HG03108 (cell line): ENCODE measurements around the gene TBCD.

ENCODE experiments used
- ATAC-seq: cut with Tn5 transposase; IDR thresholded peaks from one replicate; pipeline ENCODE4 v1.9.1; 2021; ENCODE audit warnings: moderate library complexity; ENCODE audit not compliant: unreplicated experiment

TBCD gene

DNA sequence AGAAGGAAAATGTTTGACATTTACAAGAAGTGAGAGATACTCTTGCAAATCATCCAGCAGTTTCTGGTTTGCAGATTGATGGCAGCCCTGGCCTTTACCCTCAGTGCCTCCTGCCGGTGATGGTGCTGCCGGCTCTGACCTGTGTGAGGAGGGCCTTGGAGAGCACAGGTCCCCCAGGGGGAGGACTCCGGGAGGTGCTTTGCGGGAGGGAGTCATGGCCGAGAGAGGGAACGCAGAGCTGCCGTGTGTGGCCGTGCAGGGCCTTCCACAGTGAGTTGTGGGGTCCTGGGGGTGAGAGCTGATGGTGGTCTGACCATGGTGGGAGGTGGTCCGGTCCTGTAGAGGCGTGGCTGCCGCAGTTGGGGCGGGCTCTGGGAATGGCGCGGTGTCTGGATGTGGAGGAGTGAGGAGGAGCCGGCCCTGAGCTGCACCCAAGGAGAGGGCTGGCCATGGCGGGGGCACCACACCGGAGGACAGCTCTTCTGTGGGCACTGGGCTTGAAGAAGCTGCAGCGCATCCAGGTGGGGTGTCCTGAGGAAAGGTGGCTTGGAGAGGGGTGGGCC lies 116.0 kb downstream of the TBCD start:
- ATAC-seq, result no peak

DNA sequence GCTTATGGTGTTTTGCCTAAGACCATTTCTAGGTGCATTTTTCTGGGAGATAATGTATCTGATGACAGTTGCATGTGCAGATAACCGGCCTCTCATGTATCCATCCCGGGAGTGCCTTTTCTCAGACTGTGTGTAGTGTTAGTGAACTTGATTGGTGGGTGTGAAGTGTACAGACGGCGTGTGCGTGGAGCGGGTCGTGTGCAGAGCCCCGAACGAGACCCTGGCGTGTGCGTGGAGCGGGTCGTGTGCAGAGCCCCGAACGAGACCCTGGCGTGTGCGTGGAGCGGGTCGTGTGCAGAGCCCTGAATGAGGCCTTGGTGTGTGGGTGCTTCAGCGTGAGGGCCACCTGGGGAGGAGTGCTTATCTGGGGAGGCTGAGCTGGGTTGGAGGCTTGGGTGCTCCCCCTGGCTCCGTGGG lies 116.9 kb downstream of the TBCD start:
- ATAC-seq, result no peak

DNA sequence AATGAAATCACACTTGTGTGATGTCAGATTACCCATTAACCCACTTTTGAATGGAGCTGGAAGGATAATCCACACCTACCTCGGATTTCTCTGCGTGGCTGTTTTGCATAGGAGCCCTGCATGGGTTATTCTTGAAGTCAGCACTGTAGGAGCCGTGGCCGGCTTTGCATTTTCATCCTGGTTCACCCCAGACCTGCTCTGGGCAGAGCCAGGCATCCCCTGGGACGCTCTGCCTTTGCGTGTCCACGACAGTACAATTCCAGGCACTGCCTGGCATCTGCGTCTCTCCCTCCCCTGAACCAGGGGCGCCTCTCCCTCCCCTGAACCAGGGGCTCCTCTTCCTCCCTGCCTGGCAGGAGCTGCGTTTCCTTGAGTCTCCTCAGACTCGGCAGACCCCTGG lies 117.7 kb downstream of the TBCD start:
- ATAC-seq, result no peak

DNA sequence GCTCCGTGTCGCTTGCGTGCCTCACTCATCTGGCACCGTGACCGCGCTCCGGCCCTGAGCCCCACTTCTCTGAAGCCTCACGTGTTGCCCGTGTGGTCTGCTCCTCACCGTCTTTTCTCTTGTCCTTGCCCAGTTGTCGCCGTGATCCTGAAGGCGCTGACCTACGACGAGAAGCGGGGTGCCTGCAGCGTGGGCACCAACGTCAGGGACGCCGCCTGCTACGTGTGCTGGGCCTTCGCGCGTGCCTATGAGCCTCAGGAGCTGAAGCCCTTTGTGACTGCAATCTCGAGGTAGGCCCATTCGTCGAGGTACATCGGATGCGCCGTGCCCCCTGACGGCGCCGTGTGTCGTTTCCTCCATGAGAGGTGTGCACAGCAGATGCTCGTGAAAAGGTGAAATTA lies 118.2 kb downstream of the TBCD start:
- no peak for ATAC-seq

DNA sequence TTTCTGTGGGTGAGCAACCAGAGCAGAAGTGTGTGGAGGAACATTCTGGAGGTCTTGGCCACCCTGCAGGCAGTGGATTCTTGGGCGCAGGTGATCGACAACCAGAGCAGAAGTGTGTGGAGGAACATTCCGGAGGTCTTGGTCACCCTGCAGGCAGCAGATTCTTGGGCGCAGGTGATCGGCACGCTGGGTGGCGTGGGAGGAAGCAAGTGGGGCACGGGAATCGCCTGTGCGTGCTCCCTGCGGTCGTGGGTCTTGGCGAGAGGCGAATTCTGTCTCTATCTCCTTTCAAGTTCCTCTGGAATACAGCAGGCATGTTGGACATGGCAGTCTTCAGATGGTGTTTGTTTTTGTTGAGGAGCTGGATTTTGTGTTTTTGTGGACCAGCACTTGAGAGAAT lies 118.7 kb downstream of the TBCD start:
- ATAC-seq, result no peak

DNA sequence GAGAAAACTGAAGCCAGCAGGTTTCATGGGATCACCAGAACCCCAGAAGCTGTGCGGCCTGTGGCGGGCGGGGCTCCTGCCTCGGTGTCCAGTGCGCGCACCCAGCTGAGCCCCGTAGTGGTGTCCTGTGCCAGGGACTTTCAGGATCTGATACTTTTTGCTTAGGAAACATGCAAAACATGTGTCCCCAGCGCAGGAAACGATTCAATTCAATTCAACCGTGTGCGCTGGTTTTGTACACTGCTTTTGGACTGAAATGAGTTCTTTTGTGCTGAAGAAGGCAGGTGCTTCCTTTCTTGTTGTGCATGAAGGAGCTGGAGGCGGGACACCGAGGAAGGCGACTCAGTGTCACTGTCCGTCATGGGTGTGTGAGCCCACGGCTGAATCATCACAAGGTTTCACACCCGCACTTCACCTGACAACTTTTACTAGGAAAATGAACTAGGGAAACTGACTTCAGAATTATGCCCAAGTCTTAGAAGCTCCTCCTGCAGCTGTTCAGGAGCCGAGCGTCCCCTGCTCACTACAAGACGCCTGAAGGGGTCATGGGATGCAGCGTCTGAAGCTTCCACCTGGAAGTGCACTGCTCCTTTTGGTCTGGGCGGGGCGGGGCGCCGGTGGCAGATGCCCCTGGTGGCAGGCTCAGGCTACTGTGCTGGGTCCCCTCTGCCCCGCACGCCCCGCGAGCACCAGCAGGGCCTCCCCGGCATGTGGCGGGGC lies 119.4 kb downstream of the TBCD start:
- ATAC-seq, result peak; percentile 84

DNA sequence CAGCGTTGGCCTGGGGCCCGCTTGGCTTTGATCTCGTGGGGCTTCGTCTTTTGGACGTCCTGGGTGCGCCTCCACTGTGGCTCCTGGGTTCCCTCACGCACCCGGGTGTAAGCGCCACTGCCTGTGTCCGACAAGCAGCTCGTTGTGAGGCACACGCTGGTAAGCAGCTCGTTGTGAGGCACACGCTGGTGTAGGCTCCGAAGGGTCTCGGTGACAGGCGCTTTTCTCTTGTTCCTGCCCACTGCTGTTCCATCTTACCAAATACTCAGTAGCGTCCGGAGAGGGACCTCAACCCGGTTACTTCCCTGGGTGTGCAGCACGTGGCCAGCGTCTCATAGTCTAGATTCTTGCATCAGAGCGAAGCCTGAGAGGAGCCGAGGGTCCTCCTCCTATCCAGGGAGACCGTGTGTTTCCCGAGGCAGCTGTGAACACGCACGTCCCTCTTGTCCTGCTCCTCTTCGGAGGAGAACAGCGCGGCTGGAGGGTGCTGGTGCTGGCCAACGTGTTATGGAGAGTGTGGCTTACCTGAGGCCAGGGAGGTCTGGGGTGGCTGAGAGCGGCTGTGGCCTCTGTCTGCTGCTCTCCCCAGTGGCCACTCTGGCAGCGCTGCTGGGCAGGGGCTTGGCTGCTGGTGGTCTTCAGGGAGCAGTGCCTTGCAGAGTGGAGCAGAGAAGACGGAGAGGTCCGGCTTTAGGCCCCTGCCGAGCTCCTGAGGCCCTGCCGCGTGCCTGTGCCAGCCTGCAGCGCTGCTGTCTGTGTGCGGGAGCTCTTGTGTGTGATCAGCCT lies 120.1 kb downstream of the TBCD start:
- ATAC-seq, result no peak

DNA sequence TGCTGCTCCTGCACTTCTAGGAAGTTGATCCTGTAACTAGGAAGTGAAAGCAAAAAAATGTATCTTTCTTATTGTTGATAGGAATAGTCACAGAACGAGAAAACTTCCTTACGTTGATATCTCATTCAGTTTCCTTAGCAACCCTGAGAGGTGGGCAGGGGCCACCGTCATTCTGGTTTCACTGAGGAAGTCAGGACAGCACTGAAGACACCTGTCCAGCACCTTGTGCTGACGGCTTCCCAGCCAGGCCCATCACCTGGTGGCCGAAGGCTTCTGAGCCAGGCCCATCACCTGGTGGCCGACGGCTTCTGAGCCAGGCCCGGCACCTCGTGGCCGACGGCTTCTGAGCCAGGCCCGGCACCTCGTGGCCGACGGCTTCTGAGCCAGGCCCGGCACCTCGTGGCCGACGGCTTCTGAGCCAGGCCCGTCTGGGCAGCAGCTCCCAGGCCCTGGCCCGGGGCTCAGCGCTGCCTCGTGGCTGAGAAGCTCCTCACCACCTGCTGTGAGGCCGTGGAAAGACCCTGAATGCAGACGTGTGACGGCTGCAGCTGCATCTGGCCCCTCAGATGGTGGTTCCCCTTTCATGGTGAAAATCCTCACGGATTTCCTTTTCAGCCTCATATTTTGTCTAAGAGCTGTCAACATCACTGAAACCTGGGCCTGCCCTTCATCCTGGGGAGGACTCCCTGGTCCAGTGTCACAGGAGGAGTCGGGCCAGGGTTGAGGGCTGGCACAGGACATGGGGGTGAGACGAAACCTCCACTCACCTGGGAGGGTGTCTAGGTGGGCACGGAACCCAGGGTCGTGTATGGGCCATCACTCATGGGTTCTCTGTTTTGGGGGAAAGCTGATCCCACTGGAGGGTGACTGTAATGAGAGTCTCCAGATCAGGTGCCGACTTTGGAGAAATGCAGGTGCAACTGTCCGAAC lies 121.0 kb downstream of the TBCD start:
- no peak for ATAC-seq

DNA sequence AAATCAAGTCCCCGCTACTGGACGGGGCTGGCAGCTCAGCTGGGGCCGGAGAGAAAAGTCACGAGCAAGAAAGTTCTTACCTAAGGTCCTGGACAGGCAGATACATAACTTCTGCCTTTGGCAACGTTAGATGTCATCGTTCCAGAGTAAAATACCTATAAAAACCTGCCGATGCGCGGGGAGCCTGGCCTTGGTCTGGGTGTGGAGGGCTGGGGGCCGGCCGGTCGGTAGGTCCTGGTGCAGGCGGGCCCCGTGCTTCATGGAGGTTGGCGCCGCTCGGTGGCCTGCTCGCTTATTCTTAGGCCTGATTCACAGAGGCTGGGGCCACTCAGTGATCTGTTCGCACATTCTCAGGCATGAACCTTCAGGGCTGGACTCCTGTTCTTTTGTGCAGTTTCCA lies 121.7 kb downstream of the TBCD start:
- ATAC-seq, result no peak

DNA sequence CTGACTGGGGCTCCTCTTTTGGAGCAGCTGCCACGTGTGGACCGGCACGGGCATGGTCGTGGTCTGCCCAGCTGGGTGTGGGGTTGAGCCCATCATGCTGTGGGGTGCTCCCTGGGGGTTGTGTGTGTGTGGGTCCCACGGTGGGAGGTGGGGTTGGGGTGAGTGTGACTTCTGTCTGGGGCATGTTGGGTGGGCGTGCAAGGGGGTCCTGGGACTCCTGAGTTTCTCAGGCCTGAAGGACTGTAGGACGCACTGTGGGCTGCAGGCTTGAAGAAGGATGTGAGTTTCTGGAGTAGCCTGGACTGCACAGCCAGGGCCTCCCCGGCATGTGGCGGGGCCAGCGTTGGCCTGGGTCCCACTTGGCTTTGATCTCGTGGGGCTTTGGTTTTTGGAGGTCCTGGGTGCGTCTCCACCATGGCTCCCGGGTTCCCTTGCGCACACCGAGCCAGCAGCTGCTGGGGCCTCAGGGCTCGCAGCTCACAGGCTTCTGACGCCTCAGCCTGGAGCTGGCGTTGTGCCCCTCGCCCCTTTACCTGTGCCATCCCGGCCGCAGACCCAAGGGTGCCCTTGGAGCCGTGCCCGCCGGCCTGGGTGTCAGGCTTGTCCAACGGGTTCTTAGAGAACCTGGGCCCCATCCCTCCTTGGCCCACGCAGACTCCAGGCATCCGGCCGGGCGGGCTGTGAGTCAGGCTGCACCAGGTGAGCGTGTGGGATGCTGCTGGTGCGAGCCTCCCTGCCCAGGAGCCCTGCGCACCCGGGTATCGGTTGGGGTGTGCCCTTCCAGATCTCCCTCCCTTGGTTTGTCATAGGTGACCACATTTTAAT lies 122.4 kb downstream of the TBCD start:
- ATAC-seq, result no peak

DNA sequence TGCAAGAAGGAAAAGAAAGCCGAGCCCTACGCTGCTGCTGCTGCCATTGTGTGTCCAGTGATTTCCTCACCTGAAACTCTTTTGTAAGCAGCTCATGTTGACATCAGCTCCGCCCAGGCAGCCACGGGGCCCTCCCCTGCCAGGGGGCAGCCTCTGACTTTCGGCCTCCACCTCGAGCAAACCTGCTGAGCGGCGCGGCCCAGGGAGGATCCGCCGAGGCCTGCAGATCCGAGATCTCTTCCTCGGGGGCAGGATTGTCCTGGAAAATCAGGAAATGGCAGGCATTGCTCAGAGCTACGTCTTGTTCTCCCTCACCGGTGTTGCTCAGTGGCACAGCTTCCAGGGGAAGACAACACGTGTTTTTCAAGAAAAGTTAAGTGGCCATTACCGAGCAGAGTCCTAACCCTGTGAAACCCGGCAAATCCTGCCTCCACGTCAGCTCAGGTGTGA lies 123.6 kb downstream of the TBCD start:
- no peak for ATAC-seq

DNA sequence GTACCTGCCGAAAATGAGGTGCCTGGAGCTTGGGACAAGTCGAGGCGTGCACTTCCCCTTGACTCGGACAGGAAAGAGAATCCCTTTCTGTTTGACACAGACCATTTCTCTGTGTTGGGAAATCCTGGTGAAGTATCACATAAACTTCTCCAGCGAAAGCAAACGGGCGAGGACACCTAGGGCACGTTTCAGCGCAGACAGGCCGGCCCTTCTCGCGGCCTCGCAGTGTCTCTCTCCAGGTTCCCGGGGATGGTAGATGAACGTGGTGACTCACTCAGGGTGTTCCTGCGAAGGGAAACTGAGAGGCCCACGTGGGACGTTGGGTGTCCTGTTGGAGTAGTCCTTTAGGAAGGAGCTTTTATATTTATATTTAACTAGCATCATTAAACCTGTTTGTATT lies 124.3 kb downstream of the TBCD start:
- ATAC-seq, result no peak

DNA sequence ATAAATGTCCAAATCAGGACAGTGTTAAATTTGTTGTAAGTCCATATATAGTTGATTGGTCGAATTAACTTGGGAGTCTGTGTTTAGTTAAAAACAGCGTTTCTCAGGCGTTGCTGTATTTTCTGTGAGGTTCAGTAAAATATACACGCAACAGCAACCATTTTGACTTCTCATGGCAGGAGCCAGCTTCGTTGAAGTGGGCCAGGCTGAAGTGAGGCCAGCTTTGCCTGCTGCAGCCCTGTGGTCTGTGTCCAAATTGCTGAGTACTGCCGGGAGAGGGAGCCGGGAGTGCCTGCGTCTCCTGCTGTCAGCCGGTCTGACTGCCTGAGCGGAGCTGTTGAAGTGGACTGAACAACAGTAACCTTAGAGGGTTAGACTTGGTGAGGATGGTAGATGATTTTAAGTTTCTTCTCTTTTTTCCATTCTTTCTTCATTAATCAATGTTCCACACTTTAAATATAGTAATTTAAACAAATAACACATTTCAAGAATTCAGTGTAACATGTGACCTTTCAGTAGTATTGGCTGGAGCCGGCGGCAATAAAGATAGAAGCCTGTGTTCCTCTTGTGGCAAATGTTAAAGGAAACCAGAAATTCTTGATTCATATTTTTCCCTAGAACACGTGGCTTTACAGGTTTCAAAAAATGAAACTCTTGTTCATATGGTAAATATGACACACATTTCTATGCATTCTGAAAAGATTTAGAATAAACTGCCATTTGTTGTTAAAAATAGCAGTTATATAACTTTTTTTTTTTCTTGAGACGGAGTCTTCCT lies 124.9 kb downstream of the TBCD start:
- ATAC-seq, result no peak

DNA sequence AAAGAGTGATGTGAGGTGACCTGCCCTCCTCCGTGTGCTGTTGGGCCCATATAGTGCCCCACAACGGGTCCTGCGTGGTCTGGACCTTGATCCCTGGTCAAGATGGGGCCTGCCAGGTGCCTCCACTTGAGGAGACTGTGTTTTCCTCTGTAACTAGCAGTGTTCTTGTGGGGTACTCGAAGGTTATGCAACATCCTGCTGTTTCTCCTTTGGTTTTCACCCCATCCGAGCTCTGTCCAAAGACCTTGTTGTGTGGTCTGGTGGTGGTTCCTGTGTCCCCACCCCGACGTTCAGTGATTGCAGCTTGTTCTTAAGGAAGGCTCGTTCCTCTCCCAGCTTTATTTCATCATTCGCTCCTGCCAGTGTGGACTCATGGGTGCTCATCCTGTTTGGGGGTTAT lies 126.7 kb downstream of the TBCD start:
- no peak for ATAC-seq

DNA sequence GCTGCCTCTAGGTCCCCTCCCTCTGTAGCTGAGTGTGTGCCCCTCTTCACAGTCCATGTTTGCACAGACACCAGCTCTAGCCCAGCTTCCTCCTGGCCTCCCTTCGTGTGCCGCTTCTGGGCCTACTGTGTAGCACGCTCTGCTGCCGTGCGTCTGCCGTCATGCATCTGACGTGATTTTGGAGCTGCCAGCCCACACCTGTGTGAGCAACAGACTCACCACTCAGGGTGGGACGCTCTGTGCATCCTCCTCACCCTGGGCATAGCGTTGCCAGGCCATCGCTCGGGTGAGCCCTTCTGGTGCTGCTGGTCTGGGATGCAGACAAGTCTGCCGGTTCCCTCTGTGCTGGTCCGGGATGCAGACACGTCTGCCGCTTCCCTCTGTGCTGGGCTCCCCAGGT lies 127.4 kb downstream of the TBCD start:
- no peak for ATAC-seq

DNA sequence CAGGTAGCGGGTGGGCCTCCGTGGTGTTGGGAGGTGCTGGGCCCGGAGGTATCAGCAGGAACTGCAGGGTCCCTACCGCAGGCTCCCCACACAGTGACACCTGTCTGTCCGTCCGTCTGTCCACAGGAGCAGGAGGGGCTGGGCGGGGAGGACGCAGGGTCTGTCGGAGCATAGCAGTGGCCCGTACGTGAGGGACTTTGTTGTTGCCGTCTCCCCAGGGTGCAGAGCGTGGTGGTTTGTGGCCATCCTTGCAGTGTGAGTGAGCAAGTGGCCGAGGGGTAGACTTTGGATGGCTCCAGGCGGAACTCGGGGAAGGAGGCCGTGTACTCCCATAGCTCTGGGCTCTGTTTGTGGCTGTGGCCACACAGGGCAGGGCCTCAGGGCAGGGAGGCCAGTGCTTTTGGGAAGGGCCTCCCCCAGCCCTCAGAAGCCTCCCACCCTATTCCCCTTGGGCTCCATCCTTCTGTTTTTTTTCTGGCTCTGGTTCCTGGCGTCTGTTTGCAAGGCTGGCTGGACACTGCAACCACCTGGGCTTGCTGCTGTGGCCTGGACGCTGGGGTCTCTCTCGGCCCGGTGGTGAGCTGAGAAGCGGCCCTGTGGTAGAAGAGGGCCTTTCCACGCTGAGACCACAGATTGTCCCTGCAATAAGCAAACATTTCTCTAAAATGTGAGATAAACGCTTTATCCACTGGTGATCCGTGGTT lies 128.9 kb downstream of the TBCD start:
- ATAC-seq, result no peak

DNA sequence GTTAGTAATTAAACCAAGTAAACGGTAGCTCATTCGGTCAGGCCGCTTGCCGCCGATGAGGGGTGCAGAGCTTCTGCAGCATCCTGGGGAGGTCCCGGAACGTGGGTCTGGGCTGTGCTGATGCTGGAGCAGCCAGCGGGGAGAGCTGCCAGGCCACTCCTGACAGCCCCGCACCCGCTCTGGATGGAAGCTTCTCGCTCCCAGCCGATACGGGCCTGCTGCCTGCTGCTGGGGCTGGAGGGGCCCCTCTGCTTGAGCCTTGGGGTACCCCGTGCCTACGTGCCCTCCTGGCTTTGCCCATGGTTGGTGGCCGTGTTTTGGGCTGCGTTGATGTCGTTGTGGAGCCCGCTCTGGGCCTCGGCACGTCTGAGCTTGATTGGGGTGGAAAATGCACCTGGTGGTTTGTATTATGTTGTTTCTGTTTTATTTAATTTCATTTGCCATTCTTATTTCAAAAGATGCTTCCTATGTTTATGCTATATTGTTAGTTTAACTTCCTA lies 129.5 kb downstream of the TBCD start:
- no peak for ATAC-seq

DNA sequence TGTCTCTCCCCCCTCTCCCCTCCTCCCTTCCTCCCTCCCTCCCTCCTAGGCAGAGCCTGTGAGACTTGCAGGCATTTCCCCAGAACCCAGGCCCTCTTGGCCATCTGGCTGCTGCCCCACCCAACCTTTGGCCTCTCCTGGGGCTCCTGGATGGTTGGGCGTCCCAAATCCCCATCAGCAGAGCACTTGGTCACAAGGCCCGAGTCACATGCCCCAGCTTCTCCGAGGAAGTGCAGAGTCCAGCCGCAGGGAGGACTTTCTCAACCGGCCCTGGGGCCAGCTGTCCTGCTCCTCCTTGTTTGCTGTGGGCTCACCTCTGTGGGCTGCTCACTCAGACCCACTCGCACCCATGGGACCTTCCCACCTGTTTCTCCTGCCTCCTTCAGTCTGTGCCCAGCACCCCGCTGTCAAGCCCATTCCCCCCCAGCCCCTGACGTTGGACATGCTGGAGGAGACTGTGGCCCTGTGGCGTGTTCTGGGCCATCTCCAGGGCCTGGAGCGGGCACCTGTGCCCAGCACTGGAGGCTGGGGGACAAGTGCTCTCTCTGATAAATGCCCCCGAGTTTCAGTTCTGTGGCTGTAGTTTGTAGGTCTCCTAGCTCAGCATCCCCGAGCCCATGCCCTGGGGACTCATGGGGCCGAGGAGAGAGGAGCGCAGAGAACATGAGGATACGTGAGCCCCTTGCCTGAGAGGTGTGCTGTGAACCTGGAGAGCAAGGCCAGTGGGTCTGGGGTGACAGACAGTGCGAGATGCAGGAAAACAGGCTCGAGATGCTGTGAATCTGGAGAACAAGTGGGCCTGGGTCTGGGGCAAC lies 130.2 kb downstream of the TBCD start:
- no peak for ATAC-seq
